Motor neuron (in vitro differentiated cells): ENCODE data around the gene NELL1. TPM values are rescaled to one million over a fixed set of nuclear protein-coding genes. Genes with fewer than 3 reads are reported as not detected.

Source experiments
- ATAC-seq, 8 experiments: fragments of 200-7000 bp; cut with Tn5 transposase; replicated peaks in 6 of 8; 2 replicates each; pipeline ENCODE4 v1.8.0; 2021; ENCODE audit warnings: mild to moderate bottlenecking in 8 of 8, moderate library complexity in 8 of 8
- H3K27ac ChIP-seq, 2 donors: fragments of 250-450 bp; sonication (Bioruptor Pico); 2 replicates each; pipeline ENCODE4 v1.9.0; 2021; ENCODE audit warnings: antibody characterized with exemption in 2 of 2, mild to moderate bottlenecking in 2 of 2, moderate library complexity in 1 of 2
- H3K4me1 ChIP-seq, 2 donors: fragments of 250-450 bp; sonication (Bioruptor Pico); replicated peaks in 1 of 2; 2 replicates each; pipeline ENCODE4 v1.6.1; 2021; ENCODE audit warnings: antibody characterized with exemption in 2 of 2, mild to moderate bottlenecking in 2 of 2, moderate library complexity in 1 of 2
- H3K4me3 ChIP-seq, 5 donors: fragments of 250-450 bp; sonication (Bioruptor Pico); 2 replicates each; pipeline ENCODE4 v1.9.0; 2021; ENCODE audit warnings: antibody characterized with exemption in 5 of 5, mild to moderate bottlenecking in 5 of 5, moderate library complexity in 4 of 5
- WGBS, 10 experiments: fragments of 450-650 bp; shearing (Covaris generic); methylation state at CpG; one replicate each; pipeline ENCODE4 v1.0.0; 2022; 5-methylcytosine and 5-hydroxymethylcytosine counted together
- in situ Hi-C, 9 experiments: fragments of 400-800 bp; cut with MboI; loops; one replicate each; pipeline ENCODE4 v1.15.0; 2021; ENCODE audit warnings: low sequenced_read_pairs in 9 of 9, low pct_unique_long_range_greater_than_20kb in 2 of 9; ENCODE audit not compliant: unreplicated experiment in 9 of 9
- total RNA-seq, 8 experiments: library from RNA; unstranded; fragments of 300-600 nt; gene quantifications; 2 replicates each; pipeline versions ENCODE4 v1.2.3 to v1.2.4, GENCODE V29; 2022

Gene NELL1
- total RNA-seq, 8 experiments from 2014 or later: 0.25 to 129 (median 46.4) TPM

DNA sequence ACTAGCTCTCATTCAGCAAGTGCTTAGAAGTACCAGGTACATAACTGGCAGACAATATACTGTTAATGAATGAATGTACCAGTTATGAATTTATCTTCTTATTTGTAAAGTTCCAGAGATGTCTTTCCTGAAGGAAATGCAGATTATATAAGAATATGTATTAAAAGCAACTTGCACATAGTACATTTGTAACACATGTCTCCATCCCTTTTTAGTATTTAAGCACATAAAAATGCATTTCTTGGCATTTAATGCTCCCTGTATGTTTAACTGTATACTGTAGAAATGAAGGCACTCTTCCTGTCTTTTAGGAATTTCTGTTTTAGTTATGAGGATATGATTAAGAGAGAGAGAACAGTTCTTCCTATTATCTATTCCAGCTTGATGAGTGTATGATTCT lies 241.3 kb downstream of the NELL1 start:
- no peak for ATAC-seq
- in situ Hi-C loops: no loop called here
- H3K4me3 ChIP-seq: no peak overlapping the region
- peaks cover 8 to 15% of the 10 kb centered on the region in 2 donors for H3K4me1 ChIP-seq
- no peak overlapping the region for H3K27ac ChIP-seq

DNA sequence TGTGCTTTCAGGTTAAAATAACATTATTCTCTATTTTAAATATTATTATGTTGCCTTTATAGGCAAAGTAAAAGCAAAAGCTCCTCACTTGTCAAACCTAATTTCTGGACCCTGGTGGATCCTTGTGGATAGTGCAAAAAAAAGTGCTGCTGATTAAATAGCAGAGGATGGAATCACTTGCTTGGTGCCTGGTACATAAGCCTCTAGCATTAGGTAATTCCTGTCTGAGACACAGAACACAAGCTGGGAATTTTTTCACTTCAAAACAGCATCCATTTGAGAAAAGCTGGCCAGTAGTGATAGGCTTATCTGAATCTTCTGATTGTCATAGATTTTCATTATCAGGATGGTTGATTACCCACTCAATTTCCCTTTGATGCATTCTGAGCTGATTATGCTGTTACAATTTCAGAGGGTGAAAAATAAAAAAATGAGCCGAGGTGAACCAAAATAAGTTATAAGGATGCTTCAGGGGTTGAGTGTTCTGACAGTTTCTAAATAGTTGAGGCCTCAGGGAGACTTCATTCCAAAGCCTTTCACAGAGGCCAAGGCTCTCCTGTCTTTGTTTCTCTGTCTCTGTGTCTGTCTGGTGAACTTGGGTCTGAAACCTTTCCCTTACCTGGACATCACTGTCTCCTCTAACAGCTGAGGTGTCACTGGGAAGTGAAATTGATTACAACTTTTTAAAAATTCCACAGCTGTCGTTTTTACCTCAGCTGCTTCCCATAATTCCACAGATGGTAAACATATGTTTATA lies 242.9 kb downstream of the NELL1 start:
- H3K4me3 ChIP-seq: no peak overlapping the region
- peaks cover 9 to 23% of the 10 kb centered on the region in 2 donors for H3K4me1 ChIP-seq
- no peak overlapping the region for H3K27ac ChIP-seq
- in situ Hi-C loops: no loop called here
- 0 to 100% (median 30%) methylated on average over 1 to 2 of the region's 2 CpGs; no CpG with 5 or more reads in 4 of the 10 experiments for WGBS, 10 experiments
- peak in 5 of 8 experiments; percentile 29 to 57 (median 44) for ATAC-seq

DNA sequence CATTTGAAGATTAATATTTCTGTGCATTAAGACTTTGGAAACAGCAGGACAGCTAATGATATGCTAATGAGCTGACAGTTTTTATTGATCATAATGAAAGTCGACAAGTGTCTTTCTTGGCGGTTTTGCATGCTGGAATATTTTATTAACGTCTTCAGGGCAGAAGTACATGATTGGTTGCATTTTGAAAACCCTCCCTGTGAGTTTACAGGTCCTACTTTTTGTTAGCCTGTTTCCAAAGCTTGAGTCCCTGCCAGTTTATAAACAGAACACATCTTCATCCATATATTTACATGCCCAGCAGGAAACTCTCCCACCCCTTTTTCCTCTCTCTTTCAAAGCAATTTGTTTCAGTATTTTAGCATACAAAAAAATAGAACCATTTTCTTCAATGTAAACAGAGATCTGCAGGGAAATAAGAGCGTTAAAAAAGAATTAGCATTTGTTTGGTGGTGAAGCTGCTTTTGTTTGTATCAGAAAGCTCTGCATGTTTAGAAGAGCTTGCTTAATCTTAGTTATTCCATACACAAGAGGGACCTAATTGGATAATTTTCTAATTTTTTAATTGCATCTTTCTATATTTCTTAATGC lies 243.6 kb downstream of the NELL1 start:
- H3K27ac ChIP-seq: no peak overlapping the region
- ATAC-seq: peak in 2 of 8 experiments; percentile 24 to 91
- peaks cover 9 to 23% of the 10 kb centered on the region in 2 donors for H3K4me1 ChIP-seq
- in situ Hi-C loops: no loop called here
- H3K4me3 ChIP-seq: no peak overlapping the region
- 0 to 36% (median 13%) methylated on average over 1 to 4 of the region's 4 CpGs for WGBS, 10 experiments

DNA sequence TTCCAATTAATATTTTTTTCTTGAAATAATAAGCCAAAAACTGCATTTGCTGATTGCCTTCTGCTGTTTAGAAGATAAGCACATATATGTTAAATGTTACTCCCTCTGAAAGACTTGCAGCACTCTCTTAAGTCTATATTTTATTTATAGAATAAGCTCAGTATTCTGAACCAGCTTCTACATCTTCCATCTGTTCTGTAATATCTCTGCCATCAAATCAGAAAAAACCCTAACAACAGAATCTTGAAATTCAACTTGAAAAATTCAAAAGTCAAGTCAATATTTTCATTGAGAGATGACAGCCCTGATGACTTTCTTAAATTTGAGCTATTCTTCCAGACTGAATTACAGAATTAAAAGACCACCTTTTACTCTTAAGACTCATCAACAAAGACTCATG lies 247.9 kb downstream of the NELL1 start:
- in situ Hi-C loops: no loop called here
- Histone ChIP-seq H3K4me3 (no peak overlapping the region), H3K4me1 (peaks cover 9 to 21% of the 10 kb centered on the region in 2 donors), H3K27ac (no peak overlapping the region)
- no peak for ATAC-seq

DNA sequence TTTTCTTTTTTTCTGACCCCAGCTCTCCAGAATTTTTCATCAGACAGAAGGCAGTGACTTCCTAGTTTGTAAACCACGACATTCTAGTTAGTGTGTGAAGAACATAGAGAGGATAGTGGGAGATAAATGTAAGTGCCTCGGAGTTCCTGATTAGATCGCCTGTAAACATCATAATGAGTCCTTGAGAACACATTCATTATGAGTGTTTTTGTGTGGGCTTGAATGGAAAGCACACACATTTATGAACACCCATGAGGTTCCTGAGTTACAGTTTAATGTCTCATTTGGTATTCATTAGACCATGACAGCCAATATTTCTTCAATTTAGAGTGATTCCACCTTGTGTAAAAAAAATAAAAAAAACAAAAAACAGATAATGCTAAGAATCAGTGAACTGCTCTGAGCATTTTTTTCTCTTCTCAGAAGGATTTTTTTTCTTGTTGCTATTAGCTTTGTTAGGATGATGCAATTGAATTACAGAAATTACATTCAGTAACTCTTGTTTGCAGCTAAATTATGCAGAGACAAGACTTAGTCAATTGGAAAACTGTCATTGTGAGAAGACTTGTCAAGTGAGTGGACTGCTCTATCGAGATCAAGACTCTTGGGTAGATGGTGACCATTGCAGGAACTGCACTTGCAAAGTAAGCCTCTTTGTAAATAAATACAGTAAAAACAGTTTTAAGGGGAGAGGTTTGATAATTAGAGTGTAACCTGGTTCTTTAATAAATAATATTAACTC lies 257.6 kb downstream of the NELL1 start:
- Histone ChIP-seq H3K4me3 (no peak overlapping the region), H3K4me1 (peaks cover 11 to 19% of the 10 kb centered on the region in 2 donors), H3K27ac (peak overlapping the region in 1 of 2 donors; percentile 41)
- in situ Hi-C loops: no loop called here
- peak in 5 of 8 experiments; percentile 75 to 91 (median 82) for ATAC-seq
- 5 to 83% (median 51%) methylated on average over 2 to 4 of the region's 4 CpGs; no CpG with 5 or more reads in 1 of the 10 experiments for WGBS, 10 experiments

DNA sequence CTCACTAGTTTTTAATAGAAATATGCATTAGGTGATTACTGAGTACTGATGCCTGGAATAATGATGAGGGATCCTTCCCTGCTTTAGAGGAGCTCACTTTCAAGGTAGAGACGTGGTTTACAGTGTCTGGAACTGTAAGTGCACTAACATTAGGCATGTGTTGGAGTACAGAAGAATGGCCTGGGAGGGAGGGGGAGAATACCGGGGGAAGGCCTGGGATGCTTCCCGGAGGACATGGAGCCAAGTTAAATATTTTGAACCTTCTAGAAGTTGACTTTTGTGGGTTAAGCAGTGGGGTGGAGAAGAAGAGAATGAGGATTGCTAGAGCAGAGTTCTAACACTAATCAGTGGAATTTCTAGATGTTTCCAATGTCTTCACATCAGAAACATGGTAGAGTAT lies 261.6 kb downstream of the NELL1 start:
- Histone ChIP-seq H3K27ac (no peak overlapping the region), H3K4me3 (no peak overlapping the region), H3K4me1 (peaks cover 11 to 15% of the 10 kb centered on the region in 2 donors)
- ATAC-seq: no peak
- WGBS, 10 experiments: 8 to 94% methylated on average over 2 of the region's 3 CpGs; no CpG with 5 or more reads in 8 of the 10 experiments
- in situ Hi-C loops: no loop called here

DNA sequence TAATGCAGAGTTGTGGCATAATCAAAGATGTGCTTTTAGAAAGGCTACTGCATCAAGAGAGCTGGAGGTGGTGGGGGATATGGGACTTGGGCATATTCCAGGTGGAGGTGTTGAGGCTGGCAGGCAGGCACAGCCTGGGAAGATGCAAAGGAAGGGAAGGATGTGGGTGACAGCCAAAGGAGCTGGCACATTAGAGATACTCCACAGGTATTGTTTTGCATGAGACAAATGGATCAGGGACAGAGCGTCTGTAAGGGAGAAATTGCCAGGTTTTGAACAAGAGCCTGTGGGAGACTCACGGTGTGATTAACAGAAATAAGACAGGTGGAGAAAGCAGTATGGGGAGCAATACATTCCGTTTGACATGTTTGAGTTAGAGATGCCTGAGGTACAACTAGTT lies 263.7 kb downstream of the NELL1 start:
- no peaks in the 10 kb centered on the region for H3K4me1 ChIP-seq
- no peak for ATAC-seq
- no peak overlapping the region for H3K27ac ChIP-seq
- H3K4me3 ChIP-seq: no peak overlapping the region
- in situ Hi-C loops: no loop called here
- WGBS, 10 experiments: 0 to 100% (median 79%) methylated on average over 1 to 3 of the region's 3 CpGs; no CpG with 5 or more reads in 3 of the 10 experiments

DNA sequence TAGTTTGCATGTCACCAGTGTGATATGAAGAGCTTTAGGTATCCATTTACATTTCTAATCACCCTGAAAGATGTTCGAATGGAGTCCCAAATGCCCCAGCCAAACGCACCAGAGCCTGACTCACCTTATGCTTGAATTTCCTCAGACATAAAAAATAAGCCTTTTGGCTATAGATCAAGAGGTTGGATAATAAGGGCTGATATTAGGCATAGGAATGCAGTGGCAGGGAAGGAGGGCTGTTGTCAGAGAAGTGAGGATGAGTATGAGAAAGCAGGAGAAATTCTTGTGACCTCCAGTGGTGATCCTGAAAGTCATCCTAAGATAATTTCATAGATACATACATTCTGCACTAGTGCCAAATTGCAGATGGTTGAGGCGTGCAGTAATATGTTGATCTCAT lies 264.6 kb downstream of the NELL1 start:
- Histone ChIP-seq H3K4me3 (no peak overlapping the region), H3K4me1 (no peaks in the 10 kb centered on the region), H3K27ac (no peak overlapping the region)
- no peak for ATAC-seq
- WGBS, 10 experiments: 0 to 100% (median 76%) methylated on average over 1 to 2 of the region's 3 CpGs; no CpG with 5 or more reads in 2 of the 10 experiments
- in situ Hi-C loops: no loop called here

DNA sequence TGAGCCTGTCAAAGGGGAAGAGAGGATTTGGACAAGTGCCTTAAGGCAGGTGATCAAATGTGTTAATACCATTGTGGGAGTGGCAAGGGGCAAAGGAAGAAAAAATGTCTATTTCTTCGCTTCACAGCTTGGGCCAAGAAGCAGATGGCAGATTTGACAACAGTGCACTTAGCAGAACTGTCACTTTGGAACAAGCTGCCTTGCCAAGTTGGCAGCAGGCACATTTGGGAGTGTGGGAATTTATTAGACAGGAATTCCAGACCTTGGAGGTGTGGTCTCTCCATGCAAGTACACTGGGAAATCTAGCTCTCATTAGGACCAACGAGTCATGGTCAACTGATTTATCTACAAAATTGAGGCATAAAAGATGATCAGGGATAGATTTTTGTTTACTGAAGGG lies 265.1 kb downstream of the NELL1 start:
- no peaks in the 10 kb centered on the region for H3K4me1 ChIP-seq
- in situ Hi-C loops: no loop called here
- WGBS, 10 experiments: 8 to 100% (median 100%) methylated on average over 1 to 2 of the region's 2 CpGs; no CpG with 5 or more reads in 3 of the 10 experiments
- no peak for ATAC-seq
- H3K27ac ChIP-seq: no peak overlapping the region
- no peak overlapping the region for H3K4me3 ChIP-seq

DNA sequence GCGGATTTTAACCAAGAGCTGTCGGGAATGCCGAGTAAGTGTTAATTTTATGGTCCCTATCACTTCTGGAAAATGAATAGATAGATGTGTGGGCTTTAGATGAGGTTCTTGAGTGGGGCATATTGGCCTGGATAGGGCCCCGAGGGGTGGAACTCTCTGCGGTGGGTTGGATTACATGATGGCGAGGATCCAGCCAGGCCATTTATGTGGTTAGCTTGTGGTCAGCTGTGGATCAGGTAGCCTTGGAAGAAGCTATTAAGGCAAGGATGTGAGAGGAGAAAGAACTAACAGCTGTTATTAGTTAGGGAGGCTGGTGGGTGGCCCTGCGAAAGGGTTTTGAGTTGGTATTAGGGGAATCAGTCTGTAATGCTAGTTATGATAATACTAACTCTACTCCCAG lies 268.4 kb downstream of the NELL1 start:
- ATAC-seq: no peak
- 12 to 100% (median 79%) methylated on average over 1 to 6 of the region's 7 CpGs; no CpG with 5 or more reads in 2 of the 10 experiments for WGBS, 10 experiments
- Histone ChIP-seq H3K4me3 (no peak overlapping the region), H3K27ac (no peak overlapping the region), H3K4me1 (no peaks in the 10 kb centered on the region)
- in situ Hi-C loops: no loop called here

DNA sequence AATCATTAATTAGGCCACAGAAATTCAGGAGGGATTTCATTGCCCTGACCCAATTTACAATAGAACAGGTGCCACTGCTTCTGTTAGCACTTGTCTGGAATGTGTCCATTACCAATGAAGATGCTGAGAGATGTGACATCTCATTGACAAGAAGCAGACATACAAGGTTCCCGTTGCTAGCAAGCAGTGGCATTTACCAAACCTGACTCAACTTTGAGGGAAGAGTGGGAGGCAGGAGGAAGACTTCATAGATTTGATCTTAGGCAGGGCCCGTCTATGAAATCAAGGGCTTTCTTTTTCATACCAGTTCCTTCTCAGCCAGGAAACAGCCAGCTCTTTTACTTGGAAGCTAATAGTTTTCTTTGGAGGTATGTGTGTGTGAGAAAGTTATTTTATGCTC lies 280.2 kb downstream of the NELL1 start:
- no peak overlapping the region for H3K27ac ChIP-seq
- H3K4me3 ChIP-seq: no peak overlapping the region
- ATAC-seq: no peak
- 0 to 100% (median 67%) methylated on average over 1 to 2 of the region's 2 CpGs; no CpG with 5 or more reads in 2 of the 10 experiments for WGBS, 10 experiments
- in situ Hi-C loops: no loop called here
- H3K4me1 ChIP-seq: peaks cover 0 to 2% of the 10 kb centered on the region in 2 donors

DNA sequence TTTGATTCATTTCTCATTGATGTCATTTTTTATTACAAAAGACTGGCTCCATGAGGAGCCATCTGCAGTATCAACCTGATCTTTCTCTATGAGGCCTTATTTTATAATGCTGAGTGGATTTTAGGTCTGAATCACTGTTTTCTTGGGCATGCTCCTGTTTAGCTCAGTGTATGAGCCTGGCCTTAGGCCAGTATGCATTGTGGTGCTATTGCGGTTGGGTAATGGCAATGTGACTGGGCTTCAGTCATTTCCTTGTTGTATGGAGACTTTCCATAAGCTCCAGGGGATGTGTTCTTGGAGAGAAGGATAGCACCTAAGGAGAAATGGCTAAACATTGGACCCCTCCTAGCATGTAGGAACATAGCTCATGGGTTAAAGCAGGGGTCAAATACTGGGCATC lies 293.2 kb downstream of the NELL1 start:
- no peak for ATAC-seq
- in situ Hi-C loops: no loop called here
- H3K4me3 ChIP-seq: no peak overlapping the region
- no peak overlapping the region for H3K27ac ChIP-seq
- WGBS, 10 experiments: 0 to 80% (median 60%) methylated on average over 1 of the region's 1 CpG; no CpG with 5 or more reads in 5 of the 10 experiments
- no peaks in the 10 kb centered on the region for H3K4me1 ChIP-seq

DNA sequence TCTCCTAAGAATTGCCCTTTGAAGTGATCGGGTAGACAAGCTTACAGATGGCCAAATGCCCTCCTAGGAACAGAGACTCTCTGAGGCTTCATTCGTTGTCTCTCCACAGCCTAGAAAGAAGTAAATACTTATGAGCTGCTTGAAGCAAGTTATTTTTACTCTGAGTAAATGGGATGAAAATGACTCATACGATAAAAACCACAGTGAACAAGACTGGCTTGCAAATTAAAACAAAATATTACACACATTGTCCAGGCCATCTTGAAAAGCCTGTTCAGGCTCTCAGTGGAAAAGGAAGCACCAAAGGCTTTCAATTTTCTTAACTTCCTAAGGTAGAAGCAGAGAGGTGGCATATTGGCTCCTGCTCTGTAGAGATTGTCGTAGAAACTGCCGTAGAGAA lies 294.2 kb downstream of the NELL1 start:
- Histone ChIP-seq H3K4me1 (no peaks in the 10 kb centered on the region), H3K27ac (no peak overlapping the region), H3K4me3 (no peak overlapping the region)
- peak in 1 of 8 experiments; percentile 35 for ATAC-seq
- in situ Hi-C loops: no loop called here
- WGBS, 10 experiments: 11 to 100% (median 87%) methylated on average over 1 to 5 of the region's 5 CpGs
